H9 (cell line): Measurements from ENCODE around the gene MYO18B. TPM values are rescaled to one million over a fixed set of nuclear protein-coding genes. Genes with fewer than 3 reads are reported as not detected.
A peak's percentile ranks its signal among the peaks of the same experiment; 100 is the strongest.

ENCODE experiments used
- DNase-seq: peaks from one replicate; pipeline ENCODE4 v3.0.0-alpha.2; 2017
- H2AFZ ChIP-seq: one replicate; pipeline ENCODE4 v1.6.1; 2013; ENCODE audit warnings: mild to moderate bottlenecking, low read length, control low read depth, moderate library complexity
- H2AK5ac ChIP-seq: 2 replicates; pipeline ENCODE4 v1.6.1; 2013; ENCODE audit warnings: low read length, control low read depth, mixed read lengths; ENCODE audit not compliant: insufficient read length
- H2BK120ac ChIP-seq: one replicate; pipeline ENCODE4 v1.6.1; 2013; ENCODE audit warnings: low read depth, mild to moderate bottlenecking, low read length, control low read depth, inconsistent platforms; ENCODE audit not compliant: poor library complexity, severe bottlenecking
- H2BK12ac ChIP-seq: 2 replicates; pipeline ENCODE4 v1.6.1; 2013; ENCODE audit warnings: low read length, control low read depth, mixed read lengths, low read depth; ENCODE audit not compliant: insufficient read length
- H2BK15ac ChIP-seq: 2 replicates; pipeline ENCODE4 v1.6.1; 2013; ENCODE audit warnings: low read depth, low read length, control low read depth
- H2BK20ac ChIP-seq: one replicate; pipeline ENCODE4 v1.6.1; 2013; ENCODE audit warnings: low read depth, mild to moderate bottlenecking, low read length, control low read depth, inconsistent platforms; ENCODE audit not compliant: poor library complexity, severe bottlenecking
- H2BK5ac ChIP-seq: 2 replicates; pipeline ENCODE4 v1.6.1; 2013; ENCODE audit warnings: low read length, control low read depth, mixed read lengths; ENCODE audit not compliant: insufficient read length
- H3K14ac ChIP-seq: 2 replicates; pipeline ENCODE4 v1.6.1; 2013; ENCODE audit warnings: low read length, control low read depth; ENCODE audit not compliant: insufficient read depth
- H3K18ac ChIP-seq: 2 replicates; pipeline ENCODE4 v1.6.1; 2013; ENCODE audit warnings: low read depth, mild to moderate bottlenecking, mixed read lengths, low read length, control low read depth; ENCODE audit not compliant: insufficient read length
- H3K23ac ChIP-seq: 2 replicates; pipeline ENCODE4 v1.6.1; 2013; ENCODE audit warnings: low read length, control low read depth, mixed read lengths, low read depth; ENCODE audit not compliant: insufficient read length
- H3K23me2 ChIP-seq: 2 replicates; pipeline ENCODE4 v1.6.1; 2013; ENCODE audit warnings: low read depth, mild to moderate bottlenecking, mixed read lengths, low read length, control low read depth; ENCODE audit not compliant: insufficient read length, poor library complexity, severe bottlenecking
- H3K27ac ChIP-seq: 2 replicates; pipeline ENCODE4 v1.5.1; 2013; ENCODE audit warnings: low read length, control low read depth, mixed read lengths, low read depth; ENCODE audit not compliant: insufficient read length
- H3K27me3 ChIP-seq: 2 replicates; pipeline ENCODE4 v1.6.1; 2013; ENCODE audit warnings: low read length, control low read depth, inconsistent platforms; ENCODE audit not compliant: insufficient read depth
- H3K4ac ChIP-seq: 2 replicates; pipeline ENCODE4 v1.6.1; 2013; ENCODE audit warnings: low read depth, mild to moderate bottlenecking, control low read depth, inconsistent platforms, low read length, moderate library complexity
- H3K4me1 ChIP-seq: 2 replicates; pipeline ENCODE4 v1.6.1; 2013; ENCODE audit warnings: low read length, control low read depth, inconsistent platforms; ENCODE audit not compliant: insufficient read depth
- H3K4me2 ChIP-seq: 2 replicates; pipeline ENCODE4 v1.6.1; 2013; ENCODE audit warnings: low read length, control low read depth, mixed read lengths; ENCODE audit not compliant: insufficient read length, insufficient read depth
- H3K56ac ChIP-seq: 2 replicates; pipeline ENCODE4 v1.6.1; 2013; ENCODE audit warnings: low read depth, mild to moderate bottlenecking, mixed read lengths, low read length, control low read depth; ENCODE audit not compliant: insufficient read length
- H3K79me1 ChIP-seq: 2 replicates; pipeline ENCODE4 v1.6.1; 2013; ENCODE audit warnings: low read depth, mild to moderate bottlenecking, moderate library complexity, low read length, control low read depth, inconsistent platforms; ENCODE audit not compliant: insufficient read depth, poor library complexity, severe bottlenecking
- H3K79me2 ChIP-seq: 2 replicates; pipeline ENCODE4 v1.6.1; 2013; ENCODE audit warnings: low read length, control low read depth, inconsistent platforms; ENCODE audit not compliant: insufficient read depth
- H3K9ac ChIP-seq: 2 replicates; pipeline ENCODE4 v1.6.1; 2013; ENCODE audit warnings: low read length, control low read depth, mixed read lengths; ENCODE audit not compliant: insufficient read length; ENCODE audit errors: extremely low read depth
- H3K9me3 ChIP-seq: one replicate; pipeline ENCODE4 v1.6.1; 2013; ENCODE audit warnings: low read depth, low read length, inconsistent platforms; ENCODE audit not compliant: control insufficient read depth
- H3T11ph ChIP-seq: one replicate; pipeline ENCODE4 v1.6.1; 2013; ENCODE audit warnings: mild to moderate bottlenecking, low read length, control low read depth, inconsistent platforms
- H4K20me1 ChIP-seq: one replicate; pipeline ENCODE4 v1.6.1; 2013; ENCODE audit not compliant: control insufficient read depth, insufficient read length, insufficient read depth
- H4K5ac ChIP-seq: 2 replicates; pipeline ENCODE4 v1.6.1; 2013; ENCODE audit warnings: low read depth, mild to moderate bottlenecking, mixed read lengths, low read length, control low read depth; ENCODE audit not compliant: insufficient read length
- H4K8ac ChIP-seq: replicated peaks from 2 replicates; pipeline ENCODE4 v1.6.1; 2013; ENCODE audit warnings: low read length, control low read depth, mixed read lengths, low read depth; ENCODE audit not compliant: insufficient read length
- H4K91ac ChIP-seq: 2 replicates; pipeline ENCODE4 v1.6.1; 2013; ENCODE audit warnings: low read depth, mild to moderate bottlenecking, moderate library complexity, mixed read lengths, low read length, control low read depth; ENCODE audit not compliant: insufficient read length
- H3K27ac Mint-ChIP-seq, 3 experiments: 2 replicates in 2 of 3; 3 replicates in 1 of 3; pipeline ENCODE4 v1.8.0; 2020 to 2021; ENCODE audit warnings: mixed read lengths in 3 of 3, mild to moderate bottlenecking in 1 of 3, moderate library complexity in 1 of 3
- H3K27me3 Mint-ChIP-seq: 2 replicates; pipeline ENCODE4 v1.8.0; 2021; ENCODE audit warnings: low read depth, mild to moderate bottlenecking, moderate library complexity, mixed read lengths
- H3K36me3 Mint-ChIP-seq, 3 experiments: 2 replicates in 2 of 3; 3 replicates in 1 of 3; pipeline ENCODE4 v1.8.0; 2020 to 2021; ENCODE audit warnings: low read depth in 3 of 3, mixed read lengths in 3 of 3; ENCODE audit not compliant: insufficient read depth in 1 of 3
- H3K4me1 Mint-ChIP-seq, 2 experiments: 2 replicates each; pipeline ENCODE4 v1.8.0; 2020; ENCODE audit warnings: mixed read lengths in 2 of 2
- H3K4me3 Mint-ChIP-seq, 2 experiments: 2 replicates in 1 of 2; 3 replicates in 1 of 2; pipeline ENCODE4 v1.8.0; 2020 to 2021; ENCODE audit warnings: mild to moderate bottlenecking in 2 of 2, mixed read lengths in 2 of 2, moderate library complexity in 1 of 2
- H3K9me3 Mint-ChIP-seq, 2 experiments: 2 replicates in 1 of 2; 3 replicates in 1 of 2; pipeline ENCODE4 v1.8.0; 2020; ENCODE audit warnings: mild to moderate bottlenecking in 2 of 2, mixed read lengths in 2 of 2, moderate library complexity in 1 of 2
- CTCF ChIP-seq: fragments of 200-600 bp; sonication (generic); conservative IDR thresholded peaks from 3 replicates; pipeline ENCODE4 v1.8.0; 2021; ENCODE audit warnings: antibody characterized with exemption, mild to moderate bottlenecking
- WGBS: extraction: QIAGEN DNeasy Blood & Tissue Kit; methylation state at CpG from one replicate; pipeline ENCODE4 v1.1.7; 2013; ENCODE audit warnings: missing lambda C conversion rate, low lambda C conversion rate, mixed read lengths; ENCODE audit not compliant: insufficient read length; ENCODE audit errors: extremely low coverage; 5-methylcytosine and 5-hydroxymethylcytosine counted together
- long read RNA-seq: library from polyadenylated mRNA; unstranded; transcript quantifications from one replicate; pipeline ENCODE4 v2.0.0, GENCODE V29; 2020
- total RNA-seq: library from RNA; stranded (reverse); gene quantifications from 2 replicates; pipeline ENCODE4 v1.2.1, GENCODE V29; 2021

MYO18B gene
- total RNA-seq, result 0.26 and 0.46 TPM in 2 replicates
- long read RNA-seq, partial matches to known transcripts, result 3 of 5 reads
- long read RNA-seq, other reads (novel, unspliced or antisense), result 2 of 5 reads

DNA sequence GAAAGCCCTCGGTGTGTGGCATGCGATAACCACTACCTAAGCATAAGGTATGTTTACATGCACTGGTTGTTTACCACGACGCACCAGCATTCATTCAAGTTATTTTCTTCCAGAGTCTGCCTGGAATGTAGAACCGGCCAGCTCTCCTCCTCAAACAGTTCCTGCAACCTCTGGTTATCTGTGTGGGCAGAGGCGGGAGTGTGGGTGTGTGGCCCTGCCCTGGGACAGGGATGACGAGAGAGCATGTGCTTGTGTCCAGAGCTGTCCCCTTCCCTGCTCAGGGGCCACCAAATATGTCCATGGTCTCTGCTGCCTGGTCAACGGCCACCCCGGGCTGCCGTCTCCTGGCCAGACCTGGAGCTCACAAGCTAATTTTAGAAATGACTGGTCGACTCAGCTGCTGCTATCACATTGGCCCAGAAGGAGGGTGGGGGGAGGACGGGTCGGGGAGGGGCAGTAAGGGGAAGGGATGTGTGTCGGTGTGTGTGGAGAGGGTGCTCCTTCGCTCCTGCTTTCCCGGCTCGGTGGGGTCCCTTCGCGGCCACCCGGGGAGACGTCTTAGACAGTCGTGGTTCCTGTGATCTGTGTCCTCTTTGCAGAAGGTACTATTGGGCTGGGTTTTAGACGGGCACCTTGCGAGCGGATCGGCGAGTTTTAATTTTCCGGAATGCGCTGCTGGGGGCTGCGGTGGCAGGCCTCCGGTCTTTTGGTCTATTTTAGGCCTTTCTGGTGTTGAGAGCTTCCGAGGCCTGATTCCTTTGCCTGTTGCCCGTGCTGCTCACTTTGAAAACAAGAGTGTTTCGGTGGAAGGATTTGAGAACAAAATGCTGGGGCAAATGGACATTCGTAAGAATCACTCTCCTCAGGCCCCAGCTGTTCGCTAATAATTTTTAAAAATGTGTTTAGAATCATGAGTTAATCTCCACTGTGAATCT is at the start of gene MYO18B:
TSS of gene MYO18B (plus strand) at position 497 of the 935 bp plus-strand sequence. CDS start 18,905 bp downstream, outside the sequence.
- no peak within 1 kb of the TSS for H3K4me3 Mint-ChIP-seq
- Histone ChIP-seq H3K79me1 (no peaks in the 10 kb centered on the region), H2BK5ac (no peak within 1 kb of the TSS), H3K9me3 (no peaks in the 10 kb centered on the region), H2AK5ac (no peak within 1 kb of the TSS), H4K8ac (peak within 1 kb of the TSS; percentile 9), H4K20me1 (no peaks in the 10 kb centered on the region), H3K4me1 (no peaks in the 10 kb centered on the region), H2BK20ac (no peak within 1 kb of the TSS), H2BK15ac (no peak within 1 kb of the TSS), H3K18ac (no peak within 1 kb of the TSS), H3K14ac (no peak within 1 kb of the TSS; the same call in 1 of the 2 replicates), H3K9ac (no peak within 1 kb of the TSS), H3T11ph (no peak within 1 kb of the TSS), H2AFZ (no peak within 1 kb of the TSS), H2BK12ac (no peak within 1 kb of the TSS), H3K79me2 (no peaks in the 10 kb centered on the region), H2BK120ac (no peak within 1 kb of the TSS), H4K91ac (no peak within 1 kb of the TSS), H3K4me2 (no peak within 1 kb of the TSS), H3K23me2 (no peaks in the 10 kb centered on the region), H3K56ac (no peak within 1 kb of the TSS), H3K4ac (no peak within 1 kb of the TSS), H3K23ac (no peak within 1 kb of the TSS), H4K5ac (no peak within 1 kb of the TSS), H3K27ac (no peak within 1 kb of the TSS), H3K27me3 (no peaks in the 10 kb centered on the region)
- no peaks in the 10 kb centered on the region for H3K36me3 Mint-ChIP-seq
- DNase-seq, result no peak
- H3K9me3 Mint-ChIP-seq, result no peaks in the 10 kb centered on the region
- peaks cover 2% of the 10 kb centered on the region; the same call in 1 of the 2 replicates for H3K27me3 Mint-ChIP-seq
- WGBS, result no CpG with 5 or more reads among the region's 36 CpGs
- H3K4me1 Mint-ChIP-seq, result peaks cover 0 to 4% of the 10 kb centered on the region in 2 experiments; a peak in 1 of 4 replicates
- TF ChIP-seq CTCF, result no peak
- peak within 1 kb of the TSS in 1 of 3 experiments; percentile 90; a peak in 1 of 7 replicates for H3K27ac Mint-ChIP-seq
